Activated naive CD4-positive, alpha-beta T cell treated with anti-CD3 and anti-CD28 coated beads for 36 hours (primary cell): Measurements from ENCODE around the gene PHLPP2. TPM values are rescaled to one million over a fixed set of nuclear protein-coding genes. Genes with fewer than 3 reads are reported as not detected.
"Not testable (repeated sequence)": the region's sequence is repeated elsewhere in the genome, so short reads cannot be mapped to it uniquely, and the experiment has no call there.

Experiments
- CTCF ChIA-PET: fragments of 350-600 bp; sonication (Branson Sonifier 250); formaldehyde crosslinking; loops from one replicate; lab custom pipeline; 2021; ENCODE audit warnings: antibody characterized with exemption; lab: Charles Lee
- DNase-seq: peaks from one replicate; pipeline ENCODE4 v3.0.0-alpha.2; 2020
- H3K27ac Mint-ChIP-seq: one replicate; pipeline ENCODE4 v1.8.0; 2021; ENCODE audit warnings: mild to moderate bottlenecking, mixed read lengths
- H3K27me3 Mint-ChIP-seq: one replicate; pipeline ENCODE4 v1.8.0; 2021; ENCODE audit warnings: low read depth, mixed read lengths
- H3K36me3 Mint-ChIP-seq: one replicate; pipeline ENCODE4 v1.8.0; 2021; ENCODE audit warnings: low read depth, mixed read lengths
- H3K4me1 Mint-ChIP-seq: one replicate; pipeline ENCODE4 v1.8.0; 2021; ENCODE audit warnings: low read depth, mixed read lengths
- H3K4me3 Mint-ChIP-seq: one replicate; pipeline ENCODE4 v1.8.0; 2021; ENCODE audit warnings: mild to moderate bottlenecking, moderate library complexity, mixed read lengths
- H3K9me3 Mint-ChIP-seq: one replicate; pipeline ENCODE4 v1.8.0; 2021; ENCODE audit warnings: mixed read lengths
- intact Hi-C: fragments of 100-400 bp; cut with micrococcal nuclease; formaldehyde crosslinking; loops from one replicate; pipeline ENCODE4 v1.15.1; 2023
- total RNA-seq, 2 experiments: library from RNA; stranded (reverse); gene quantifications; one replicate each; pipeline ENCODE4 v1.2.3, GENCODE V29; 2021

PHLPP2 gene
- total RNA-seq, 2 experiments from 2014 or later: 6.0 to 6.9 TPM

DNA sequence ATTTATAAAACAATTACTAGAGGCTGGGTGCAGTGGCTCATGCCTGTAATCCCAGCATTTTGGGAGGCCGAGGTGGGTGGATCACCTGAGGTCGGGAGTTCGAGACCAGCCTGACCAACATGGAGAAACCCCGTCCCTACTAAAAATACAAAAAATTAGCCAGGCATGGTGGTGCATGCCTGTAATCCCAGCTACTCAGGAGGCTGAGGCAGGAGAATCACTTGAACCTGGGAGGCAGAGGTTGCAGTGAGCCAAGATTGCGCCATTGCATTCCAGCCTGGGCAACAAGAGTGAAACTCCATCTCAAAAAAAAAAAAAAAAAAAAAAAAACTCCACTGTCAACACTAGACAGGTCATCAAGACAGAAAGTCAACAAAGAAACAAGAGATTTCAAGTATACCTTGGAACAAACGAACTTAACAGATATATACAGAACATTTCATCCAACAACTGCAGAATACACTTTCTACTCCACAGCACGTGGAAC lies 129.1 kb downstream of the PHLPP2 start:
- H3K27me3 Mint-ChIP-seq: peaks cover 16% of the 10 kb centered on the region
- H3K27ac Mint-ChIP-seq, CTCF ChIA-PET, DNase-seq, intact Hi-C loops, H3K4me3 Mint-ChIP-seq, H3K4me1 Mint-ChIP-seq, H3K9me3 Mint-ChIP-seq, H3K36me3 Mint-ChIP-seq: not testable (repeated sequence)

Other genes starting within 250 kb of the PHLPP2 start
- 1 to 10 TPM; 1.2 to 1.6 TPM for gene ZNF19, start 235.4 kb downstream of the PHLPP2 start, total RNA-seq
- not detected for gene CHST4, start 198.3 kb downstream of the PHLPP2 start, total RNA-seq
- gene TAT, start 147.6 kb downstream of the PHLPP2 start, total RNA-seq: not detected
- gene MARVELD3, start 98.5 kb downstream of the PHLPP2 start, total RNA-seq: not detected
- gene AP1G1, start 84.1 kb upstream of the PHLPP2 start, total RNA-seq: 10 to 100 TPM; 56.4 to 59.3 TPM
- gene ATXN1L, start 121.3 kb upstream of the PHLPP2 start, total RNA-seq: 10 to 100 TPM; 11.3 to 11.9 TPM
- 1 to 10 TPM; 5.9 TPM for gene ZNF821, start 159.5 kb upstream of the PHLPP2 start, total RNA-seq
- 100 to 1,000 TPM; 196 to 203 TPM for gene IST1, start 170.8 kb upstream of the PHLPP2 start, total RNA-seq